SK-N-SH (cell line): ENCODE data around the gene CATSPER4. TPM values are rescaled to one million over a fixed set of nuclear protein-coding genes. Genes with fewer than 3 reads are reported as not detected.

Experiments used
- CTCF ChIA-PET: fragments of 300-600, 350-600 bp; formaldehyde crosslinking; extraction: SDS; loops from one replicate; lab custom pipeline; 2021; lab: Yijun Ruan, JAX
- POLR2A ChIA-PET: fragments of 350-600 bp; sonication (Branson Sonifier 250); formaldehyde crosslinking; extraction: SDS; loops from one replicate; lab custom pipeline; 2020; ENCODE audit warnings: antibody characterized with exemption, inconsistent platforms; lab: Yijun Ruan, JAX
- DNase-seq: peaks from one replicate; pipeline ENCODE4 v3.0.0; 2012
- H2AFZ ChIP-seq: fragments of 200-600 bp; sonication (generic); 2 replicates; pipeline ENCODE4 v1.8.1; 2016; ENCODE audit warnings: antibody characterized with exemption, mild to moderate bottlenecking, low read depth
- H3F3A ChIP-seq: fragments of 200-600 bp; sonication (generic); replicated peaks from 2 replicates; pipeline ENCODE3; 2016; ENCODE audit warnings: antibody characterized with exemption, mild to moderate bottlenecking; ENCODE audit not compliant: insufficient read depth
- H3K27ac ChIP-seq, 2 experiments: fragments of 200-500 bp in 1 of 2; fragments of 200-600 bp in 1 of 2; sonication (Bioruptor generic) in 1 of 2; sonication (generic), shearing (Covaris generic) in 1 of 2; 2 replicates each; pipeline versions ENCODE4 v1.5.1 to v1.6.1; 2014 to 2016; ENCODE audit warnings: low read depth in 2 of 2, inconsistent platforms in 1 of 2, low read length in 1 of 2, mild to moderate bottlenecking in 1 of 2, mixed read lengths in 1 of 2
- H3K27me3 ChIP-seq: fragments of 200-600 bp; sonication (generic), shearing (Covaris generic); 2 replicates; pipeline ENCODE4 v1.6.1; 2016; ENCODE audit warnings: mixed run types; ENCODE audit not compliant: insufficient read depth
- H3K36me3 ChIP-seq, 2 experiments: fragments of 200-500 bp in 1 of 2; fragments of 200-600 bp in 1 of 2; sonication (Bioruptor generic) in 1 of 2; sonication (generic) in 1 of 2; replicated peaks in 1 of 2; 2 replicates each; pipeline versions ENCODE3 to v1.5.1; 2014 to 2016; ENCODE audit warnings: low read length in 1 of 2, mild to moderate bottlenecking in 1 of 2; ENCODE audit not compliant: insufficient read depth in 2 of 2, control insufficient read depth in 1 of 2
- H3K4me1 ChIP-seq, 2 experiments: fragments of 200-500 bp in 1 of 2; fragments of 200-600 bp in 1 of 2; sonication (Bioruptor generic) in 1 of 2; sonication (generic), shearing (Covaris generic) in 1 of 2; 2 replicates each; pipeline versions ENCODE4 v1.5.1 to v1.6.1; 2014 to 2016; ENCODE audit warnings: low read depth in 1 of 2, low read length in 1 of 2, mixed run types in 1 of 2; ENCODE audit not compliant: insufficient read depth in 2 of 2, control insufficient read depth in 1 of 2
- H3K4me2 ChIP-seq: fragments of 200-600 bp; sonication (generic), shearing (Covaris generic); 2 replicates; pipeline ENCODE4 v1.6.1; 2017; ENCODE audit warnings: mixed run types
- H3K4me3 ChIP-seq, 2 experiments: fragments of 200-500 bp in 1 of 2; fragments of 200-600 bp in 1 of 2; sonication (Bioruptor generic) in 1 of 2; sonication (generic), shearing (Covaris generic) in 1 of 2; 2 replicates each; pipeline versions ENCODE4 v1.5.1 to v1.8.1; 2014 to 2016; ENCODE audit warnings: low read depth in 2 of 2, inconsistent platforms in 1 of 2, low read length in 1 of 2, mild to moderate bottlenecking in 1 of 2, mixed read lengths in 1 of 2, moderate library complexity in 1 of 2
- H3K79me2 ChIP-seq: fragments of 200-600 bp; sonication (generic); 2 replicates; pipeline ENCODE4 v1.8.1; 2017; ENCODE audit warnings: mild to moderate bottlenecking; ENCODE audit not compliant: insufficient read depth
- H3K9ac ChIP-seq: fragments of 200-600 bp; sonication (generic); 2 replicates; pipeline ENCODE4 v1.6.1; 2017; ENCODE audit warnings: mixed run types
- H3K9me2 ChIP-seq: fragments of 200-600 bp; sonication (generic); 2 replicates; pipeline ENCODE4 v1.6.1; 2017; ENCODE audit warnings: mixed run types
- H3K9me3 ChIP-seq: fragments of 200-600 bp; sonication (generic); 2 replicates; pipeline ENCODE4 v1.6.1; 2017; ENCODE audit warnings: mixed run types, mild to moderate bottlenecking, moderate library complexity
- H4K20me1 ChIP-seq: fragments of 200-600 bp; sonication (generic); 2 replicates; pipeline ENCODE4 v1.6.1; 2017; ENCODE audit warnings: mild to moderate bottlenecking, mixed run types; ENCODE audit not compliant: insufficient read depth
- ELF1 ChIP-seq: IDR thresholded peaks from 2 replicates; pipeline ENCODE4 v1.4.0; 2012
- FOSL2 ChIP-seq: IDR thresholded peaks from 2 replicates; pipeline ENCODE4 v1.4.0; 2012; ENCODE audit warnings: low read depth, mild to moderate bottlenecking, moderate library complexity, borderline replicate concordance
- GATA2 ChIP-seq: sonication (generic); formaldehyde crosslinking; IDR thresholded peaks from 2 replicates; pipeline ENCODE4 v1.5.0; 2020; ENCODE audit warnings: mild to moderate bottlenecking, missing genetic modification reagents
- JUND ChIP-seq: IDR thresholded peaks from 2 replicates; pipeline ENCODE4 v1.4.0; 2012
- MEF2A ChIP-seq: IDR thresholded peaks from 2 replicates; pipeline ENCODE4 v1.4.0; 2012; ENCODE audit warnings: low read depth, borderline replicate concordance
- MXI1 ChIP-seq: IDR thresholded peaks from 2 replicates; pipeline ENCODE4 v1.6.1; 2012; ENCODE audit warnings: mild to moderate bottlenecking, low read depth, low read length, improper control_type of control experiment
- NFIC ChIP-seq: IDR thresholded peaks from 2 replicates; pipeline ENCODE4 v1.4.0; 2012; ENCODE audit warnings: borderline replicate concordance
- NRF1 ChIP-seq: IDR thresholded peaks from 2 replicates; pipeline ENCODE4 v1.6.1; 2012; ENCODE audit warnings: low read depth, mild to moderate bottlenecking, low read length
- POLR2AphosphoS5 ChIP-seq: IDR thresholded peaks from 2 replicates; pipeline ENCODE4 v1.6.1; 2012; ENCODE audit warnings: low read depth, low read length
- RFX5 ChIP-seq: IDR thresholded peaks from 2 replicates; pipeline ENCODE4 v1.6.1; 2012; ENCODE audit warnings: mild to moderate bottlenecking, improper control_type of control experiment, low read length
- RXRA ChIP-seq: IDR thresholded peaks from 2 replicates; pipeline ENCODE4 v1.4.0; 2012; ENCODE audit warnings: low read depth, mild to moderate bottlenecking, borderline replicate concordance
- SMC3 ChIP-seq: IDR thresholded peaks from 2 replicates; pipeline ENCODE4 v1.6.1; 2012; ENCODE audit warnings: low read depth, low read length, improper control_type of control experiment
- TAF1 ChIP-seq: IDR thresholded peaks from 2 replicates; pipeline ENCODE4 v1.6.1; 2012; ENCODE audit warnings: low read depth, mild to moderate bottlenecking, low read length, moderate library complexity, borderline replicate concordance
- YY1 ChIP-seq: IDR thresholded peaks from 2 replicates; pipeline ENCODE4 v1.4.0; 2012; ENCODE audit warnings: low read depth, mild to moderate bottlenecking
- WGBS: methylation state at CpG from one replicate; pipeline ENCODE4 v1.1.6; 2017; ENCODE audit warnings: low lambda C conversion rate; 5-methylcytosine and 5-hydroxymethylcytosine counted together
- polyA plus RNA-seq, 3 experiments: library from polyadenylated mRNA; depleted of rRNA; stranded (reverse); fragments of >200 nt; gene quantifications; 2 replicates each; pipeline ENCODE4 v1.2.3, GENCODE V29; 2012
- TF ChIP-seq, protein P1 (sequence below): IDR thresholded peaks from 2 replicates; pipeline ENCODE4 v1.4.0; 2012; ENCODE audit warnings: low read depth, borderline replicate concordance

CATSPER4 gene
- polyA plus RNA-seq, 1 of the 3 experiments (the other 2 are of a cell fraction) = not detected

DNA sequence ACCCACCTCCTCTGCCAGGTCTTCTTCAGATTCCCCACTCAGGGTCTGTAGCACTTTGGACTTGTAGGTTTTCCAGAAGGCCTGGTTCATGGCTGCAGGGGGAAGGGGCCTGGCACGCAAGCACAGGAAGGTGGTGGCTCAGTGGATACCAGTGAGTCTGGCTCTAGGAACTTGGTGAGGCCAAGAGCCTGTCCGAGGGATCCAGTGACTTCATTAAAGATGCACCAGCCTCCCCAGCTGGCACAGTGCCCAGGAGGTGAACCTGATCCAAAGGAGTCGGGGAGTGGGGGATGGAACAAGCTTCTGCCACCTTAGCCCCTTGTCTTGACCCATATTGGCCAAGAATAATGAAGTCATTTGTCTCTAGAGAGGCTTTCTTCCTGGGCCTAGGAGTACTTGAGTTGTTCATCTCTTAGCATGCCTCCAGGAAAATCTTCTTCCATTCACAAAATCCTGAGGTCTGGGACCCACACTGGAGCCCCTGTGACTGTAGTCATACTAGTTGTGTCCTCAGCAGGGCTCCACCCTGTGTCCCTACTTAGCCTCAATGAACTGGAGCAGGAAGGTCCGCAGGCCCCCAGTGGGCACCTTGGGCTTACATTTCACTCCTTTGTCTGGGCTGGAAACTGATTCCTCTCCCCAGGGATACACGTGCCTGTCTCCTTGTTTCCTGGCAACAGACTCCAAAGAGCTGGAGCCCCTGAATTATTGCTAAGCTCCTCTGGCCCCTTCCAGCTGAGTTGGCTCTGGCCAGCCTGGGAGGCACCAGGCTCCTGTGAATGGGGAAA, 21.8 kb upstream of the CATSPER4 start, which contains the start of gene C1orf232:
Gene C1orf232, minus strand, starts transcription at position 554 of the 788 bp plus-strand sequence. Its CDS starts 464 bp downstream, at position 90.
- H2AFZ ChIP-seq = peak within 1 kb of the TSS; percentile 86
- peaks cover 0 to 22% of the 10 kb centered on the region in 2 experiments; a peak in 2 of 4 replicates for H3K4me1 ChIP-seq
- H4K20me1 ChIP-seq = no peaks in the 10 kb centered on the region
- H3K36me3 ChIP-seq = peaks cover 0 to 2% of the 10 kb centered on the region in 2 experiments
- peak within 1 kb of the TSS; percentile 85 to 98 for H3K4me3 ChIP-seq
- peak within 1 kb of the TSS; percentile 92 for H3K9ac ChIP-seq
- CTCF ChIA-PET = interaction anchor here (0.6 to 2.7 kb wide), 14 partner anchors 11 to 171 kb away, joined by 3 to 28 read pairs (median 6); partner anchors contain the start of genes CEP85 and PAFAH2
- H3K9me3 ChIP-seq = no peaks in the 10 kb centered on the region
- peak within 1 kb of the TSS; percentile 48 to 54; a peak in 3 of 4 replicates for H3K27ac ChIP-seq
- TF ChIP-seq NFIC (0 out of 2 replicates have a peak, but pooled peaks have one; percentile 16), GATA2 (CRISPR knock-in tag) (no peak), FOSL2 (no peak), ELF1 (no peak), POLR2AphosphoS5 (no peak)
- no peaks in the 10 kb centered on the region for H3K9me2 ChIP-seq
- peak within 1 kb of the TSS; percentile 95 for H3K4me2 ChIP-seq
- H3K79me2 ChIP-seq = peaks cover 17% of the 10 kb centered on the region; the same call in 1 of the 2 replicates
- no peaks in the 10 kb centered on the region for H3K27me3 ChIP-seq
- no peak for DNase-seq
- WGBS = 93% methylated on average over 4 of the region's 5 CpGs
- POLR2A ChIA-PET = no interaction called here
- H3F3A ChIP-seq = peaks cover 4% of the 10 kb centered on the region

GRCh38 chr1:26169198-26169554, 21.2 kb upstream of the CATSPER4 start:
- Histone ChIP-seq H3K27me3 (no peaks in the 10 kb centered on the region), H3K79me2 (peaks cover 17% of the 10 kb centered on the region; the same call in 1 of the 2 replicates), H3K9me2 (no peaks in the 10 kb centered on the region), H3K9me3 (no peaks in the 10 kb centered on the region), H4K20me1 (no peaks in the 10 kb centered on the region), H3K4me1 (peaks cover 0 to 22% of the 10 kb centered on the region in 2 experiments; a peak in 2 of 4 replicates), H3K4me3 (no peak overlapping the region; a peak in 1 of 4 replicates), H3K9ac (no peak overlapping the region), H3K36me3 (peaks cover 0 to 2% of the 10 kb centered on the region in 2 experiments), H3F3A (peaks cover 9% of the 10 kb centered on the region), H3K27ac (peak overlapping the region in 1 of 2 experiments; percentile 17; a peak in 1 of 4 replicates), H3K4me2 (peak overlapping the region; percentile 95), H2AFZ (no peak overlapping the region; the same call in none of the 2 replicates)
- WGBS = 79% methylated on average over 4 of the region's 4 CpGs
- CTCF ChIA-PET = interaction anchor here (0.6 to 2.7 kb wide), 34 partner anchors 8 to 171 kb away, joined by 3 to 28 read pairs (median 4); partner anchors contain the start of genes CEP85 and PAFAH2
- DNase-seq = no peak
- TF ChIP-seq RXRA (no peak), TAF1 (no peak), MXI1 (no peak), NRF1 (no peak), JUND (no peak), SMC3 (no peak), MEF2A (no peak), RFX5 (no peak), GATA2 (CRISPR knock-in tag) (no peak), YY1 (no peak), NFIC (no peak)
- TF ChIP-seq, protein P1, sequence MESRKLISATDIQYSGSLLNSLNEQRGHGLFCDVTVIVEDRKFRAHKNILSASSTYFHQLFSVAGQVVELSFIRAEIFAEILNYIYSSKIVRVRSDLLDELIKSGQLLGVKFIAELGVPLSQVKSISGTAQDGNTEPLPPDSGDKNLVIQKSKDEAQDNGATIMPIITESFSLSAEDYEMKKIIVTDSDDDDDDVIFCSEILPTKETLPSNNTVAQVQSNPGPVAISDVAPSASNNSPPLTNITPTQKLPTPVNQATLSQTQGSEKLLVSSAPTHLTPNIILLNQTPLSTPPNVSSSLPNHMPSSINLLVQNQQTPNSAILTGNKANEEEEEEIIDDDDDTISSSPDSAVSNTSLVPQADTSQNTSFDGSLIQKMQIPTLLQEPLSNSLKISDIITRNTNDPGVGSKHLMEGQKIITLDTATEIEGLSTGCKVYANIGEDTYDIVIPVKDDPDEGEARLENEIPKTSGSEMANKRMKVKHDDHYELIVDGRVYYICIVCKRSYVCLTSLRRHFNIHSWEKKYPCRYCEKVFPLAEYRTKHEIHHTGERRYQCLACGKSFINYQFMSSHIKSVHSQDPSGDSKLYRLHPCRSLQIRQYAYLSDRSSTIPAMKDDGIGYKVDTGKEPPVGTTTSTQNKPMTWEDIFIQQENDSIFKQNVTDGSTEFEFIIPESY = no peak
- POLR2A ChIA-PET = interaction anchor here (1.6 kb wide), 1 partner anchor 64 kb away, joined by 3 read pairs; the partner anchor contains the start of gene CEP85
